DND-41 (cell line): Measurements from ENCODE around the gene PREX1.

ENCODE experiments used
- EZH2 ChIP-seq: IDR thresholded peaks from 3 replicates; pipeline ENCODE4 v1.6.1; 2012; ENCODE audit warnings: borderline replicate concordance, low read depth, mild to moderate bottlenecking, moderate library complexity, low read length, inconsistent platforms; ENCODE audit not compliant: severe bottlenecking
- TF ChIP-seq, protein P1 (sequence below): IDR thresholded peaks from 2 replicates; pipeline ENCODE4 v1.5.1; 2012; ENCODE audit warnings: borderline replicate concordance, low read length, moderate library complexity, mild to moderate bottlenecking; ENCODE audit not compliant: poor library complexity, severe bottlenecking; ENCODE audit errors: extremely low read depth

DNA sequence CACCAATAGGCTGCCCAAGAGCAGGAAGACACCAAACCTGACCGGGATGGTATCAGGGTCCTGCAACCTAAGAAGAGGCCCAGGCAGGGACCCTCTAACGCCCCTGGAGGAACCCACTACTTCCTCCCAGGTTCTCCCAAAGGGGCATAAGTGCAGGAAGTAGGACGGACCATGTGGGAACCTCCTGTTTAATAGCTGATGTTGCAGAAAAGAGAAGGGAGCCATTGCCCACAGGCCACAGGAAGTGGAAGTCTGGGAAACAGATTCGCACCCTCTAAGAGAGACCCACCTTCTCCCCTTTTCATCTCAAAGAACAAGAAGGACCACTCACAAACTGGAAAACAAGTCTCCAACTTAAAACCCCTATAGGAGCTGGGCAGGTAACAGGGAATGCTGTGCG is 18.1 kb downstream of the PREX1 start:
- TF ChIP-seq, protein P1, sequence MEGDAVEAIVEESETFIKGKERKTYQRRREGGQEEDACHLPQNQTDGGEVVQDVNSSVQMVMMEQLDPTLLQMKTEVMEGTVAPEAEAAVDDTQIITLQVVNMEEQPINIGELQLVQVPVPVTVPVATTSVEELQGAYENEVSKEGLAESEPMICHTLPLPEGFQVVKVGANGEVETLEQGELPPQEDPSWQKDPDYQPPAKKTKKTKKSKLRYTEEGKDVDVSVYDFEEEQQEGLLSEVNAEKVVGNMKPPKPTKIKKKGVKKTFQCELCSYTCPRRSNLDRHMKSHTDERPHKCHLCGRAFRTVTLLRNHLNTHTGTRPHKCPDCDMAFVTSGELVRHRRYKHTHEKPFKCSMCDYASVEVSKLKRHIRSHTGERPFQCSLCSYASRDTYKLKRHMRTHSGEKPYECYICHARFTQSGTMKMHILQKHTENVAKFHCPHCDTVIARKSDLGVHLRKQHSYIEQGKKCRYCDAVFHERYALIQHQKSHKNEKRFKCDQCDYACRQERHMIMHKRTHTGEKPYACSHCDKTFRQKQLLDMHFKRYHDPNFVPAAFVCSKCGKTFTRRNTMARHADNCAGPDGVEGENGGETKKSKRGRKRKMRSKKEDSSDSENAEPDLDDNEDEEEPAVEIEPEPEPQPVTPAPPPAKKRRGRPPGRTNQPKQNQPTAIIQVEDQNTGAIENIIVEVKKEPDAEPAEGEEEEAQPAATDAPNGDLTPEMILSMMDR: no peak
- TF ChIP-seq EZH2: no peak
